GM03348 (cell line): ENCODE measurements around the gene MSN.

Experiments
- DNase-seq: peaks from one replicate; pipeline ENCODE4 v3.0.0; 2012; ENCODE audit warnings: low spot score

The MSN gene

DNA sequence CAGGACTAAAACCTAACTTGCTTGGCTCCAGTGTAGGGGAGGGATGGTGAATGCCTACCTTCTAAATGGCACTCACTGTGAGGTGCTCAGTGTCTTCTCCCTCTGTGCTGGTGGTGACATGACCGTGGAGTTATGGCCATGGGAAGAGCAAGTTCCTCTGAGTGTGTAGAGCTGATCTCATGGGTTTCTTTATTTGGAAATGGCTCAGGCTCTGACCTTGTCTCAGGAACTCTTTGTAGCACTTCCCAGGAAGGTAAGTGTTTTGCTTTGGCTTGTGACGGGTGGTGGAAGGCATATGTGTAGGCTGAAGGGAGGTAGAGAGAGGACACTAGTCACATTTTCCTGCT, 6.4 kb downstream of the MSN start:
- DNase-seq, result no peak

DNA sequence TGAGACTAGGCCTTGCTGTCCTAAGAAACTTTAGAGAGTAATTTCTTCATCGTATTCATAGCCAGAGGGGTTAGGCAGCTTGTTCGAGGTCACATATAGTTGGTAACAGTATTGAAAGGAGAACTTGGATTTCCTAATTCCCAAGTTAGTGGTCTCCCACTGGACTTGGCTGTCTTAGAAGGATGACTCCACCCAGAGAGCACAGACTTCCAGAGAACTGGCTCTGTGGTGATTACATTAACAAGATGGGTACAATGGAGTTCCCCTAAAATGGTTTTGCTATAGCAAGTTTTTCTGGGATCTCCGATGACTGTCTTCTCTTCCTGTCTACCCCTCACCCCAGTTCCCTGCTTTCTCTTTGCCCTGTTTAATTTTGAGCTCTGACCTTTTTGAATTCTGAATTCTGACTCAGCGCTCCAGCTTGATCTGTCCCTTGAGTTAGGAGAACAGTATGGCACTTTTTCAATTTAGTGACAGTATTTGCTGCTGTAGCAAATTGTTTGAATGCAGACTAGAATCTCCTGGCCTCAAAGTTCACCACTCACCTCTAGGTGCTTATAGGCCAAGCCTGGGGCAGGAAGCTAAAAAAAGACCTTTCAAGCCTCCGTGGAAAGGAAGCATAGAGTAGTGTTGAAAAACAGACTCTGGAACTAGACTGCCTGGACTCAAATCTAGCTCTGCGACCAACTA, 6.9 kb downstream of the MSN start:
- DNase-seq, result no peak

- DNase-seq, result peak; percentile 70
Measured at GRCh38 chrX:65677954-65678469, 10.6 kb downstream of the MSN start.

GRCh38 chrX:65679071-65679540, 11.7 kb downstream of the MSN start:
- no peak for DNase-seq

DNA sequence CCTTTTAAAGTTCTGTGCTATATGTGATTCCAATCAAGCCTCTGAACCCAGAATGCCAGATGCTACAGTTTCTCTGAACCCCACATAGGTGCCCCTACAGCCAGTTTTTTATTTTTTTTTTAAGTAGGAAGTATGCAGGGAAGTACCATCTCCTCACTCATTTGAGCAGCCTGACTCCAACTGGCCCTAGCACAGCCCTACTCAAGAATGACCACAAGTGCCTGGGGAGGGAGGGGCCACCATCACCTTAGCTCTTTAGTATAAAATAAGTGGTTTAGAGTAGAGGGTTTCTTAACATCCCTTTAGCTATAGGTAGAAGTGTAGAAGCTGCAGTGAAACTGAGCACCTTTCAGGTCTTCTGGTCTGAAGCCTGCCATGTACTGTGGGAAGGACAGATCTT, 14.4 kb downstream of the MSN start:
- no peak for DNase-seq

GRCh38 chrX:65685112-65685511, 17.7 kb downstream of the MSN start:
- DNase-seq, result no peak

GRCh38 chrX:65686236-65686635, 18.8 kb downstream of the MSN start:
- no peak for DNase-seq

DNA sequence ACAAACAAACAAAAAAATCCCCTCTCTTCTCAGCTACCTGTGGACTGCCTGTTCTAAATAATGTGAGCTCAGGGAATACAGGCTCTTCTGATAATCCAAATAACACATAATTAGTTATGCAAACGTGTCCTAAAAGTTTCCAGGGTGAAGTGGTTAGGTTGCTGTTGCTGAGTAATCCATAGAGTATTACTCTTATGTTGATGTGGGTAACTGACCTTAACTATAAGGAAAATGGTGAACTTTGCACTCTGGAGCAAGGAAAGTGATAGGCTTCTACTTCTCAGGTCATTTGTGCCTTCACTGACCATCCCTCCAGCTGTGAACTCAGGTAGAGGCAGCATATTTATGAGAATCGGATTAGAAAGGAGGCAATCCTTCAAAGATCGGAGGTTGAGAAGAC, 19.9 kb downstream of the MSN start:
- DNase-seq, result no peak

GRCh38 chrX:65688403-65688871, 21.0 kb downstream of the MSN start:
- no peak for DNase-seq

GRCh38 chrX:65689377-65689776, 21.9 kb downstream of the MSN start:
- no peak for DNase-seq

DNA sequence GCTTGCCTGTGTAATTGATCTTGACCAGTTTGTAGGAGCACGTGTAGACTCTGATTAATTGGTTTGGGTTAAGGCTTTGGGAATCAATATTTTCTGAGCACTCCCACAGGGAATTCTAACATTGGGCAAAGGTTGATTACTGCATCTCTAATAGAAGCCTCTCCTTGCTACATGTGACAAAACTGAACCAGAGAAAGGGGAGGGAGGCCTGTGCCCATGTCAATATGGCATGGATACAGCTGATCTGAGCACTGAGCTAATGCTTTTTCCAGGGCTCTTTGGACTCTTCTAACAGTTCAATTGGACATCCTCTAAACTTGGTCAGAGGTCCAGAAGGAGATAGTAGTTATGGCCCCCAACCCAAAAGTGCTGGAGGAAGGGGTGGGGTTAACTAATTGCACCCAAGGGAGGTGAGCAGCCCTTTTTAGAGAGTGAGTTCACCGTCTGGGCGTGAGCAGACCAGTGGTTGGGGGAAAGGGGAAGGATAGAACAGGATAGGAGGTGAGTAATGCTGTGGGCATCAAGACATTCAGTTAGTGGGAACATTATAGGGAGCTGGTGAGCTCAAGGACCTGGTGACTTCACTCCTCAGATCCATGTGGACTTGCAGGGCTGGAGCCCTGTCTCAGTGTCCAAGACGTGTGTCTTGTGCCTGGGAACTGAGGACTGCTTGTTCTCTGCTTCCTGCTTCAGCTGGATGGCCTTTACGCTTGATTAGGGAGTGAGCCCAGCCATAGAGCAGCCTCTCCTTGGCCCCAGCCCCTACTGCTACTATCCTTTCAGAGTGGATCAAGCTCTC, 22.8 kb downstream of the MSN start:
- DNase-seq, result no peak

DNA sequence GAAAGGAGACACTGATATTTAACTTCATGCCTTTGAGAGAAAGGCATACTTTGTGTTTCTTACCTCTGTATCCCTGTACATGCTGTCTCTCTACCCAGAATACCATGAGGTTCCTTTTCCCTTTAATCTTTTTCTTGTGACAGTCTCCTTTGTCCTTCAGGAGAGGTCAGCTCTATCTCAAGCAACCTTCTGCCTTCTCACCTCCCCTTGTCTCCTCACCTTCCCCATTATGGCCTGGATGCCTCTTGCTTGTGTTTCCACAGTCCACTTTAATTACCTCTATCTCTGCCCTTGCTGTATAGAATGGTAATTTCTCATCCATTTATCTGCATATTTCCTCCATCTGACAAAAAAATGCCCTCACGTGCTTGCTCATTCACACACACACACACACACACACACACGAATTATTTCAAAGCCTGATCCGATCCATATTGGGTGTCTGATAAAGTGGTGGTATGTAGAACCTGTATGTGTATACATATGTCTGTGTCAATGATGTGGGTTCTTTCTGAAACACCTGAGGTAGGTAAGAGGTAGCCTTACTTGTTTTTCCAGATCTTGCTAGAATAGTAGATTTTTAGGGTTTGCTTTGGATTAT, 28.5 kb downstream of the MSN start:
- DNase-seq, result no peak

GRCh38 chrX:65696613-65697012, 29.2 kb downstream of the MSN start:
- DNase-seq, result no peak

DNA sequence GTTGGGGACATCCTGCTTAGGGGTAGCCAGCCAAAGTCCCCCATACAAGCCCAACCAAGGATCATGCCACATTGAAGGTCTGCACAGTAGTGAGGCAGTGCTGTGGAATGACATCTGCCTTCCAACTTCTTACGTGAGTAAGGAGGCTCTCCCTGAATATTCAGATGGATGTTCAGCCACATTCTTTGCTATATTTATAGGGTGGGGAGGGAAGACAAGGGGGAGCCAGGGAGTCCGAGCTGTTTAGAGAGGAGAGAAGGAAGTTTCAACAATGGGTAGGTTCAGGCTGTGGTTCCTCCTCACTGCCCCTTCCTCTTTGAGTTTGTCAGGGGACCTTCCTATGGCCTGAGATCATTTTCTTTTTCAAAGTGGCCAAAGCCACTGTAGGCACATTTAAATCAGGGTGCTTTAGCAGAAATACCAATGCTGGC, 29.8 kb downstream of the MSN start:
- peak; percentile 48 for DNase-seq

DNA sequence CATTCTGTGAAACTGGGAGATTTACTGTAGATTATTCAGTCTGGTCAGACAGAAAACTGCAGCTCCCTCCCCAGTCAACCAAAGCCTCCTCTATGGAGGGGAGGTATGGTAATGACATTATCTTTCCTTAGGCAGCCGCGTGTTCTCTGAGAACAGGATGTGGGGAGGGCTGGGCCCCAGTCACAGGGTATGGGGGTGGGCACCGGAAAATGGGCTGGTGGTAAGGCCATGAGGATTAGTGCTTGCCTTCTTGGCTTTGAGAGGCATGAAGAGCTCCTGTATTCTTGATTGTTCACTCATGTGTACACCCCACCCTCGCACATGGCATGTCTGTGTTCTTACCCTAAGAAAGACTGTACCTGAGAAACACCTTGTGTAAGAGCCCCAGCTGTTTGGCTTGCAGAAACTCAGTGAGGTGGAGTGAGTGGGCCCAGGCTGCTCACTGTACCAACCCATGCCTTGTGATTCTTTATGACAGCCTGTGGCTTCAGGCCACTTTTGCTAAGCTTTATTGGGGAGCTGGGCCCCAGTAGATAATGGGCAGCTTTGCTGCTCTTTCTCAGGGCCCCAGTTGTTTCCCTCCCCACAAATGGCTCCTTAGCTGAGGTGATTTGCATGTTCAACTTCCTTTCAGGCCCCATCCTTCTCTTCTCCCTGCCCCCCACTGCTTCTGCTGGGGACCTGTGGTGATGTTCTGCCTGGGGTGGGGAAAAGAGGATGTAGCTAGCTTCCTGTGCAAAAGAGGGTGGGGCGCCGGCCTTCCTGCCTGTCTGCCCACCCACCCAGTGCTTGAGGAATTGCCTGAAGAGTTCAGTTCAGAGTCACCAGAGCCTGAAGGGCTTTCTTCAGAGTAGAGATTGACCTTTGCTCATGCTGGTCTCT, 30.7 kb downstream of the MSN start:
- no peak for DNase-seq

DNA sequence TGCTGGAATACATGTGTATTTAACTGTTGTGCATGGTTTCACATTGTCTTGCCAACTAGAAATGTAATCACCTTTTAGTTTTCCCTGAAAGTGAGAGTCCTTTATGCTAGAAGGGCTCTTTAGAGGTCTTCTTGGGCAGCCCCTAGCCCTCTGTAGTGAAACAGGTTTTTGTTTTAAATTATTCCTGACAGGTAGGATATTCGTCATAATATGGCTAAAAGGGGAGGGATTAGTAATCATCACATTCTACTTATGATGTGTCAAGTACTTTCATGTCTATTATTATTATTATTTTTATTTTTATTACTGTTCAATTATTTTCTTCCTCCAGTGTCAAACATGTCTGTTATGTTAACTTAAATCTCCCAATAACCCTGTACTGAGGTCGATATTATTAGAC, 35.5 kb downstream of the MSN start:
- DNase-seq, result no peak

DNA sequence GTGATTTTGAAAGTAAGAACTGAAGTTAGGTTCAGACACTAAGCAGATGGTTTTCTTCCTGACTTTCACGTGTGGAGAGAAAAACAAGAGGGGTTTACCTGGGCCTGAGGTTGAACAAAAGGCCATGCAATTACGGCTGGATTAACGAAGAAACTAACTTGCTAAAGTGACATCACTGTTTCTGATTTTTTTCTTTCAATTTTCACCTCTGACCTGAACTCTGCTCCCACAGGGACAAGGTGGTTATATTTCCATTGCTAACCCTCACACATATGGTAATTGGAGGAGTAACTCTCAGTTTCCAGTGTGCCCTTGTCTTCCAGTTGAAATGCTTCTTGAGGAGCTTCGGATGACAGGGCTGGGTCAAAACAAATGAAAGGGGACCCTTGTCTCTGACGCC, 38.0 kb downstream of the MSN start:
- no peak for DNase-seq

GRCh38 chrX:65706041-65706828, 38.8 kb downstream of the MSN start:
- DNase-seq, result peak; percentile 59

GRCh38 chrX:65707151-65707550, 39.7 kb downstream of the MSN start:
- DNase-seq, result no peak

GRCh38 chrX:65712005-65712806, 44.8 kb downstream of the MSN start:
- DNase-seq, result no peak
